ENCODE results near the gene HOXA11. TPM values are rescaled to one million over a fixed set of nuclear protein-coding genes. Genes with fewer than 3 reads are reported as not detected.

HOXA11 gene
- total and polyA plus RNA-seq, 3 donors from 2014 or later: 0.25 to 0.96 TPM; not detected in 1

DNA sequence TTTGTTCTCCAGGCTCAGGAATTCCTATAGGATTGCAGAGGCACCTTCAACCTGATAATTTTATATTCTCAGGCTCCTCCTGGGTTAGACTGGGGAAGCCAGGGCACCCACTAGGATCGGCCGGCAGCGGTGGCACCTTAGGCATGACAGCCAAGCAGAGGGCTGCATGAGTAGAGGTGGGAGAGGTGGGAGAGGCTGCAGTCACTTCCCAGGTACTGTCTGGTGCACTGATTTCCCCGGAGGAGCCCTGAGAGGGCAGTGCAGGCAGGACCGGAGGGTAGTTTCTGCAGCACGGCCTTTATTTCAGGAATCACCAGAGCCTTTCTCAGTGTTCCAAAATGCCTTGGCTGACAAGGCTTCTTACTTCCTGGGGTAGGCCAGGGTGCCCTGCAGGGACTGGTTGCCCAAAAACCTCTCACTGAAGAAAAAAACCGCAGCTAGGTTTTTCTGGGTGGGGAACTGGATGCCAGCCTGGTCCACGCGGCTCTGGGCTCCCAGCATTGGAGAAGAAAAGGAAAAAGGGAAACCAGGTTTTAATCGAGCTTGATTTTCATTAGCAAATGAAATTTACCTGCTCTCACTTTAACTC is 18.4 kb upstream of the HOXA11 start:
- no peak for TF ChIP-seq POLR2A (IDR thresholded peaks at IDR 0.05)
- TF ChIP-seq, protein P1, sequence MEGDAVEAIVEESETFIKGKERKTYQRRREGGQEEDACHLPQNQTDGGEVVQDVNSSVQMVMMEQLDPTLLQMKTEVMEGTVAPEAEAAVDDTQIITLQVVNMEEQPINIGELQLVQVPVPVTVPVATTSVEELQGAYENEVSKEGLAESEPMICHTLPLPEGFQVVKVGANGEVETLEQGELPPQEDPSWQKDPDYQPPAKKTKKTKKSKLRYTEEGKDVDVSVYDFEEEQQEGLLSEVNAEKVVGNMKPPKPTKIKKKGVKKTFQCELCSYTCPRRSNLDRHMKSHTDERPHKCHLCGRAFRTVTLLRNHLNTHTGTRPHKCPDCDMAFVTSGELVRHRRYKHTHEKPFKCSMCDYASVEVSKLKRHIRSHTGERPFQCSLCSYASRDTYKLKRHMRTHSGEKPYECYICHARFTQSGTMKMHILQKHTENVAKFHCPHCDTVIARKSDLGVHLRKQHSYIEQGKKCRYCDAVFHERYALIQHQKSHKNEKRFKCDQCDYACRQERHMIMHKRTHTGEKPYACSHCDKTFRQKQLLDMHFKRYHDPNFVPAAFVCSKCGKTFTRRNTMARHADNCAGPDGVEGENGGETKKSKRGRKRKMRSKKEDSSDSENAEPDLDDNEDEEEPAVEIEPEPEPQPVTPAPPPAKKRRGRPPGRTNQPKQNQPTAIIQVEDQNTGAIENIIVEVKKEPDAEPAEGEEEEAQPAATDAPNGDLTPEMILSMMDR (IDR thresholded peaks at IDR 0.05): no peak
- no peak overlapping the region for H3K27ac ChIP-seq
- intact Hi-C loops (cut with DNase I; ENCODE audit: low total_unique reads): no loop called here

DNA sequence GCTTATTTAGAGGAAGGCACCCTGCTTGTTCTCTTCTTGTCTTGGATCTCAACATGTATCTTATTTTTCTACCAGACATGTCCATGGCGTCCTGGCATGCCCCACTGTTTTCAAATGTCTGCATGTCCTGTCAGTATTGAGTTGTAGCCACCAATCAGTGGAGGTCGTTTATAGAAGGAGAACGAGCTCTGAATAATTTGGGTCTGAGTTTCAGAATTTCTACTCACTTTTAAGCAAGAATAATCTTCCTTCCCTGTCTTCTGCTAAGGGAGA is 17.8 kb upstream of the HOXA11 start:
- WGBS, 2 donors: 16 to 21% methylated on average over 3 of the region's 3 CpGs
- no peak for DNase-seq
- TF ChIP-seq POLR2A (IDR thresholded peaks at IDR 0.05): no peak
- TF ChIP-seq, protein P1 (IDR thresholded peaks at IDR 0.05): no peak
- peaks cover 10% of the 10 kb centered on the region for H3K4me1 ChIP-seq
- intact Hi-C loops (cut with DNase I; ENCODE audit: low total_unique reads): no loop called here
- no peaks in the 10 kb centered on the region for H3K9me3 ChIP-seq
- no peak overlapping the region for H3K27ac ChIP-seq
- H3K4me3 ChIP-seq: no peak overlapping the region
- peaks cover 5% of the 10 kb centered on the region for H3K27me3 ChIP-seq
- no peaks in the 10 kb centered on the region for H3K36me3 ChIP-seq (ENCODE audit: low read depth, missing control alignments)

More for the DNA sequence above, 18.4 kb upstream of the HOXA11 start:
- H3K4me1 ChIP-seq: peaks cover 10% of the 10 kb centered on the region
- DNase-seq: no peak
- WGBS, 2 donors: 35 to 41% methylated on average over 10 of the region's 10 CpGs
- H3K36me3 ChIP-seq (ENCODE audit: low read depth, missing control alignments): no peaks in the 10 kb centered on the region
- H3K9me3 ChIP-seq: no peaks in the 10 kb centered on the region
- H3K4me3 ChIP-seq: no peak overlapping the region
- H3K27me3 ChIP-seq: peaks cover 5% of the 10 kb centered on the region

DNA sequence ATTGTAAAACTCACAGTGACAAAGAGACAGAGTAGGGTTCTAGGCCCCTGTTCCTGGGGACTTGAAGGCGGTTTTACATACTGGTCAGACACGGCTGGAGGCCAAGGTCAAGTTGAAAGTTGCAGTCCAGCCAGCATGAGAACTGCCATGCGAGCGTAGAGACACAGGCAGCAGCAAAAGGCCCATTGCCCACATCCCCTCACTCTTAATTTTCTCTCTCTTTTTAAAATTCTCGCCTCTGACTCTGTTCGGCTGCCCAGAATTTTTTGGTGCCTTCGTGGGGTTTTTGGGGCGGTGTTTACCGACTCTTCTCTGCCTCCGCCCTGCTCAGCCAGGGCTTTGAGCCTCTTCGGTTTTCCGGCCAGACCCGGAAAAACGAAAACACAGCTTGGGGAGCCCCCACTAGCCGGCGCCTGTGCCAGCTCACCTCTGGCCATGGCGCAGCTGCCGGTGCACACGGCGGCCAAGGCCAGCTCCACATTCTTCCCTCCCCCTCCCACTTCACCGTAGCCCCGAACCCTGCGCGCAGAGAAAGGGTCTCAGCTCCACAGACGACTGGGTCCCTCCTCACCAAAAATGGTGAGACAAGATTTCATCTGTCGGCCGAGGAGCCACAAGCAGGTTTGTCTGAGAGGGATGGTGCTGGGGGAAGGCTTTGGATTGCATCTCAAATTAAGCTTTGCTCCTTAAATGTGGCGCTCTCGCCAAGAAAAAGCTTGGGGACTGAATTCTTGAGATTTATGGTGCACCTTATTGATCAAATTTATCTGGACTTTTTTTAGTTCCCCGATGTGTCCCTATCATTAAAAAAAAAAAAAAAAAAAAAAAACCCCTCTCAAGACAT is 17.2 kb upstream of the HOXA11 start:
- H3K9me3 ChIP-seq: no peaks in the 10 kb centered on the region
- H3K36me3 ChIP-seq (ENCODE audit: low read depth, missing control alignments): no peaks in the 10 kb centered on the region
- 15 to 19% methylated on average over 30 of the region's 30 CpGs for WGBS, 2 donors
- H3K4me1 ChIP-seq: peaks cover 10% of the 10 kb centered on the region
- intact Hi-C loops (cut with DNase I; ENCODE audit: low total_unique reads): no loop called here
- H3K4me3 ChIP-seq: no peak overlapping the region
- no peak for DNase-seq
- no peak overlapping the region for H3K27ac ChIP-seq
- TF ChIP-seq POLR2A (IDR thresholded peaks at IDR 0.05): no peak
- TF ChIP-seq, protein P1 (IDR thresholded peaks at IDR 0.05): no peak
- peaks cover 5% of the 10 kb centered on the region for H3K27me3 ChIP-seq

DNA sequence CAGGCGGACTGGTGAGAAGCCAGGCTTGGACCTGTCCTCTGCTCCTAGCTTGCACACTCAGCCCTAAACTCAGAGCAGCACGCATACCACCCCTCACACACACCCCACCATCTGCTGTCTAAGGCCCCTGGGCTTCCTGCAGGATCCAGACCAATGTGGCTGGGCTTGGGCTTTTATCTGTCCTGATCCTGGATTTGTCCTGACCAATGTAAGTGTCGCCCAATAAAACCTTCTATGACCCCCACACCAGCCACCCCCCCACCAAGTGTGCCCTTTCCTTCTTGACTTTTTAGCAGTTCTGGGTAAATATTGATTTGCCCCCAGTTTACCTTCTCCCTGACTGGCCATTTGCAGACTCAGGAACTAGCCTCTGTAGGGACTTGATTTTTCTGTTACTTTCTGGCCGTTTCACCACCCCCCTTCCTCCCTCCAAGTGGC is 16.6 kb upstream of the HOXA11 start:
- H3K9me3 ChIP-seq: no peaks in the 10 kb centered on the region
- DNase-seq: no peak
- H3K36me3 ChIP-seq (ENCODE audit: low read depth, missing control alignments): no peaks in the 10 kb centered on the region
- peaks cover 5% of the 10 kb centered on the region for H3K27me3 ChIP-seq
- H3K4me3 ChIP-seq: no peak overlapping the region
- no peak overlapping the region for H3K27ac ChIP-seq
- no peak for TF ChIP-seq POLR2A (IDR thresholded peaks at IDR 0.05)
- TF ChIP-seq, protein P1 (IDR thresholded peaks at IDR 0.05): no peak
- peaks cover 10% of the 10 kb centered on the region for H3K4me1 ChIP-seq
- intact Hi-C loops (cut with DNase I; ENCODE audit: low total_unique reads): no loop called here
- 23 to 31% methylated on average over 4 of the region's 4 CpGs for WGBS, 2 donors
